GM10266 (cell line): Measurements from ENCODE around the gene CTIF.

ENCODE experiments used
- DNase-seq: peaks from one replicate; pipeline ENCODE4 v3.0.0; 2012; ENCODE audit errors: extremely low spot score
- TF ChIP-seq, protein P1 (sequence below): IDR thresholded peaks from 2 replicates; pipeline ENCODE4 v1.5.1; 2012; ENCODE audit warnings: mild to moderate bottlenecking, low read depth; ENCODE audit not compliant: control insufficient read depth, insufficient read depth; ENCODE audit errors: missing control alignments

CTIF gene

GRCh38 chr18:48667276-48668254, 128.7 kb downstream of the CTIF start:
- TF ChIP-seq, protein P1, sequence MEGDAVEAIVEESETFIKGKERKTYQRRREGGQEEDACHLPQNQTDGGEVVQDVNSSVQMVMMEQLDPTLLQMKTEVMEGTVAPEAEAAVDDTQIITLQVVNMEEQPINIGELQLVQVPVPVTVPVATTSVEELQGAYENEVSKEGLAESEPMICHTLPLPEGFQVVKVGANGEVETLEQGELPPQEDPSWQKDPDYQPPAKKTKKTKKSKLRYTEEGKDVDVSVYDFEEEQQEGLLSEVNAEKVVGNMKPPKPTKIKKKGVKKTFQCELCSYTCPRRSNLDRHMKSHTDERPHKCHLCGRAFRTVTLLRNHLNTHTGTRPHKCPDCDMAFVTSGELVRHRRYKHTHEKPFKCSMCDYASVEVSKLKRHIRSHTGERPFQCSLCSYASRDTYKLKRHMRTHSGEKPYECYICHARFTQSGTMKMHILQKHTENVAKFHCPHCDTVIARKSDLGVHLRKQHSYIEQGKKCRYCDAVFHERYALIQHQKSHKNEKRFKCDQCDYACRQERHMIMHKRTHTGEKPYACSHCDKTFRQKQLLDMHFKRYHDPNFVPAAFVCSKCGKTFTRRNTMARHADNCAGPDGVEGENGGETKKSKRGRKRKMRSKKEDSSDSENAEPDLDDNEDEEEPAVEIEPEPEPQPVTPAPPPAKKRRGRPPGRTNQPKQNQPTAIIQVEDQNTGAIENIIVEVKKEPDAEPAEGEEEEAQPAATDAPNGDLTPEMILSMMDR, result no peak
- no peak for DNase-seq

DNA sequence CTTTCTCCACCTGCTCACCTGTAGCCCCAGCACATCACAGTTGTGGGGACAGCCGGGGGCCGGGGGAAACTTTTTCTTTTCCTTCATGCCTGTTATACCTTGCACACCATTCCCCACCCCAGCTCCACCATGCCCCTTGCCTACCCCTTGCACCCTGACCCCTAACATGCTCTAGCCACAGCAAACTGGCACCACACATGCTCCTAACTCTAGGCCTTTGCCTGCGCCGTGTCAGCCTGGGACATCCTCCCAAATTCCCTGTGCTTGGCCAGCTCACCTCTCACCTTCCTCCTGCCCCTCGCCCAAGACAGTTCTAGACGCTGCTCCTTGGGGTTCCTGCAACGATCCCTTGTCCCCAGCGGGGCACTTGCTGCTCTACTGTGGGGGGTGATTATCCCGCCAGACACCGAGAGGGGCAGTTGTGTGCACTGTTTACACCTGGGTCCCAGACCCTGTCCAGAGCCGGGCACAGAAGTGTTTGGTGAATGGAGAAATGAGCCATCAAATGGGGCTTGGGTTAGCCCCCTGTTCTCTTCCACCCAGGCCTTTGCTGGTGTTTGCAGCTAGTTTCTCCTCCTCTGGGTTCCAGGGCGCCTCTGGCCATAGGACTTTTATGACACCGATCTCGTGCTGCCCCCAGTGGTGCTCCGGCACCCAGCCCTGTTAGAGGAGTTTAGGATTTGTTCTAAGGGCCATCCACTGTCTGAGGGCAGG, 129.8 kb downstream of the CTIF start:
- DNase-seq, result no peak
- TF ChIP-seq, protein P1, result no peak

DNA sequence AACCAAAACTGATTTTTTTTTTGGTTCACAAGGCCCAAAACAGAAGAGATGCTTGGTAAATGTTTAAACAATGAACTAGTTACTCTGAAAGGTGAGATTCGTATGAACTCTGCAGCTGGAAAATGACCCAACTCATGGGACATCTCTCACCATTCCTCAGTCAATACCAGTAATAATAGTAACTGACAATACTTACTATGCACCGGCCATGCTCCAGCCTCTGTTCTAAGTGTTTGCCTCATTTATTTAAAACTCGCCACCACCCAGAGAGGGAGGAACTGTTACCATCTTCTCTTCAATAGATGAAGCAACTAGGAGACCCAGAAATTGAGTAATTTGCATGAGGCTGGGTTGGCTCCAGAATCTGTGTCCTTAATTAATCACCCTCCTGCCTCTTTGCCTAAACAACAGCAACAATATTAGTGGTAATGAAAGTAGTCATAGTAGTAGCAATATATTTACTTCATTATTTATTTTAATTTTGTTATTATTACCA, 130.4 kb downstream of the CTIF start:
- DNase-seq, result no peak
- TF ChIP-seq, protein P1, result no peak

GRCh38 chr18:48669991-48670750, 131.3 kb downstream of the CTIF start:
- no peak for DNase-seq
- TF ChIP-seq, protein P1, result no peak

DNA sequence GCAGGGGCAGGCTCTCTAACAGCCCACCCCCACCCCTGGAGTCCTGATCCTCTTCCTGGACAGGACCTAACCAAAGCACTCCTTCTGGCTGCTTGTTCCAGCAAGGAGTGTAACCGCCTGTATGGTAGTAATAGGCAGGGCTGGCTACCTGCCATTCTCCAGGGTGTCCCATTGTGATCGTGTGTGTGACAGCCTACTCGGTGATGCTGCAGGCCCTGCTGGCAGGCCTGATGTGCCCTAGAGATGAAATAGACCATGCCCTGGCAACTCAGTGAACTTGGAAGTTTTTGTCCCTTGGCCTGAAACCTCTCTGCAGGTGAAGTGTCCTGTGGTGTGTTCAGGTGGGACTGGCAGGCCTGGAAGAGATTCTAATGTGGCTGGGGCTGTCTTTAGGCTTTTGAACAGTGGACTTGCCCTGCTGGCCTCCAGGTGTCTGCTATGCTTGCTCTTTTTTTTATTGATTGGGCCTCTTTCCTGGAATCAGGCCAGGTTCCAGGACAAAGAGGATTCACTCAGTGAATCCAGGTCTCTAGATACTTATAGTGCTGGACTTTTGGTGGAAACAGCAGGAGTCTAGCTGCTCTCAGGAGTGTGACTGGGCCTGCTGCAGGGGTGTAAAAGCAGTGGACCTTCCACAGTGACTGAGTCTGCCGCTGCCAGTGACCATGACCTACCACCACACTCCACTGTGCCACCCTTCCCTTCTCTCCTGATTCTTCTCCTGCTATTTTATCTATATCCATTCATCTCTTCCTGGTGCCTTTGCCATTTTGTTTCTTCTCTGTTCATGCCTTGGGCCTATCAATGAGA, 132.1 kb downstream of the CTIF start:
- TF ChIP-seq, protein P1, result no peak
- no peak for DNase-seq

DNA sequence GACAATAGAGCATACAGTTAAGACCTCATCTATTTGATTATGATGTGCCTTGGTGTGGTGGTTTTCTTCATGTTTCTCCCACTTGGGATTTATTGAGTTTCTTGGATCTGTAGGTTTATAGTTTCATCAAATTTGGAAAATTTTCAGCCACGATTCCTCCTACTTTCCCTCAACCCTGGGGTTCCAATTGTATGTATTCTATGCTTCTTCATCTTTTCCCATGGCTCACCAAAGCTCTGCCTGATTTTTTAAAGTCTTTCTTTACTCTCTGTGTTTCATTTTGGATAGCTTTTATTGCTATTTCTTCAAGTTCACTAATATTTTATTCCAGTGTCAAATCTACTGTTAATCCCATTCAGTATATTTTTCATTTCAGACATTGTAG, 132.7 kb downstream of the CTIF start:
- TF ChIP-seq, protein P1, result no peak
- no peak for DNase-seq
